ENCODE results near the gene CHRNB1.

The CHRNB1 gene

GRCh38 chr17:7444682-7445618 is at the start of gene CHRNB1:
TSS of gene CHRNB1 (plus strand) at chr17:7445061. CDS start at chr17:7445128, 67 bp downstream.
- DNase-seq = peak; percentile 86

GRCh38 chr17:7396147-7396546 is 48.7 kb upstream of the CHRNB1 start:
- no peak for DNase-seq

- DNase-seq = no peak
These were observed 46.2 kb upstream of the CHRNB1 start for GRCh38 chr17:7398612-7399011.

- no peak for DNase-seq
These were observed 41.7 kb upstream of the CHRNB1 start for GRCh38 chr17:7403043-7403726.

- no peak for DNase-seq
These were observed 41.2 kb upstream of the CHRNB1 start for GRCh38 chr17:7403727-7403976.

- DNase-seq = peak; percentile 80
These were observed 40.7 kb upstream of the CHRNB1 start, which contains the start of gene TMEM256 for GRCh38 chr17:7403977-7404736. TSS of gene TMEM256 (minus strand) at chr17:7404097. CDS start at chr17:7404084, 13 bp downstream.

- peak; percentile 64 for DNase-seq
These were observed 40.0 kb upstream of the CHRNB1 start for GRCh38 chr17:7404737-7405349.

GRCh38 chr17:7405350-7406234 is 39.3 kb upstream of the CHRNB1 start:
- DNase-seq = no peak

- DNase-seq = no peak
These were observed 38.5 kb upstream of the CHRNB1 start for GRCh38 chr17:7406235-7406825.

- no peak for DNase-seq
These were observed 37.8 kb upstream of the CHRNB1 start for GRCh38 chr17:7407082-7407481.

GRCh38 chr17:7407485-7408251 is 37.2 kb upstream of the CHRNB1 start, which contains the start of gene NLGN2:
TSS of gene NLGN2 (plus strand) at chr17:7407845. CDS start at chr17:7408256, 411 bp downstream.
- DNase-seq = no peak

- no peak for DNase-seq
These were observed 36.6 kb upstream of the CHRNB1 start for GRCh38 chr17:7408252-7408727.

GRCh38 chr17:7408863-7409262 is 36.0 kb upstream of the CHRNB1 start:
- no peak for DNase-seq

GRCh38 chr17:7409716-7410115 is 35.1 kb upstream of the CHRNB1 start:
- no peak for DNase-seq

GRCh38 chr17:7410634-7411426 is 34.0 kb upstream of the CHRNB1 start:
- DNase-seq = no peak

- no peak for DNase-seq
These were observed 33.5 kb upstream of the CHRNB1 start for GRCh38 chr17:7411427-7411750.

GRCh38 chr17:7413346-7413985 is 31.4 kb upstream of the CHRNB1 start:
- DNase-seq = no peak

- DNase-seq = no peak
These were observed 30.0 kb upstream of the CHRNB1 start for GRCh38 chr17:7414837-7415236.

GRCh38 chr17:7415784-7416183 is 29.1 kb upstream of the CHRNB1 start:
- DNase-seq = no peak
